NT2/D1 (cell line): ENCODE data around the gene MALAT1.

Experiments
- SUZ12 ChIP-seq: IDR thresholded peaks from 2 replicates; pipeline ENCODE4 v1.6.1; 2011; ENCODE audit not compliant: insufficient read length, insufficient read depth; ENCODE audit errors: extremely low read depth
- YY1 ChIP-seq: IDR thresholded peaks from 2 replicates; pipeline ENCODE4 v1.6.1; 2011; ENCODE audit not compliant: insufficient read length, insufficient read depth
- ZNF274 ChIP-seq: IDR thresholded peaks from 2 replicates; pipeline ENCODE4 v1.6.1; 2011; ENCODE audit warnings: mild to moderate bottlenecking, low read depth, low read length

- TF ChIP-seq SUZ12 (no peak), YY1 (no peak), ZNF274 (no peak)
Observed at GRCh38 chr11:65502274-65502554, 3.4 kb downstream of the MALAT1 start.
